GM23338 (cell line): Measurements from ENCODE around the gene PEA15.

Experiments used
- CREB1 ChIP-seq: fragments of 250-450 bp; sonication (Bioruptor Pico); IDR thresholded peaks from 2 replicates; pipeline ENCODE4 v1.5.0; 2020; ENCODE audit warnings: low read depth, mild to moderate bottlenecking, moderate library complexity
- CTCF ChIP-seq, 2 experiments: fragments of 200-600 bp in 1 of 2; sonication (generic) in 1 of 2; conservative IDR thresholded peaks; 2 replicates each; pipeline versions ENCODE4 v1.5.1 to v1.6.1; 2016 to 2017; ENCODE audit warnings: antibody characterized with exemption in 2 of 2, low read depth in 2 of 2, mild to moderate bottlenecking in 2 of 2, moderate library complexity in 1 of 2
- ETS1 ChIP-seq: IDR thresholded peaks from 2 replicates; pipeline ENCODE4 v1.6.1; 2016; ENCODE audit warnings: antibody characterized with exemption
- EZH2 ChIP-seq: fragments of 200-600 bp; sonication (generic); IDR thresholded peaks from one replicate; pipeline ENCODE4 v1.8.0; 2017; ENCODE audit warnings: antibody characterized with exemption, mild to moderate bottlenecking, low read depth; ENCODE audit not compliant: unreplicated experiment
- EZH2phosphoT487 ChIP-seq: fragments of 200-600 bp; sonication (generic); IDR thresholded peaks from one replicate; pipeline ENCODE4 v1.8.1; 2018; ENCODE audit warnings: antibody characterized with exemption; ENCODE audit not compliant: unreplicated experiment
- JUNB ChIP-seq: IDR thresholded peaks from one replicate; pipeline ENCODE4 v1.6.1; 2016; ENCODE audit warnings: antibody characterized with exemption; ENCODE audit not compliant: unreplicated experiment
- POLR2AphosphoS5 ChIP-seq: IDR thresholded peaks from 2 replicates; pipeline ENCODE4 v1.6.1; 2016; ENCODE audit warnings: antibody characterized with exemption, low read depth
- REST ChIP-seq: IDR thresholded peaks from one replicate; pipeline ENCODE4 v1.6.1; 2018; ENCODE audit warnings: antibody characterized with exemption; ENCODE audit not compliant: unreplicated experiment
- ZNF462 ChIP-seq: fragments of 250-450 bp; sonication (Bioruptor Pico); IDR thresholded peaks from 2 replicates; pipeline ENCODE4 v1.5.0; 2020; ENCODE audit warnings: mild to moderate bottlenecking, moderate library complexity

- no peak for TF ChIP-seq POLR2AphosphoS5
- TF ChIP-seq CTCF (conservative IDR thresholded peaks at IDR 0.05; ENCODE audit: low read depth in 2 of 2): no peak
- TF ChIP-seq EZH2: no peak
- TF ChIP-seq ETS1: no peak
- no peak for TF ChIP-seq CREB1 (CRISPR knock-in tag)
- TF ChIP-seq ZNF462 (CRISPR knock-in tag): no peak
- no peak for TF ChIP-seq REST
- TF ChIP-seq EZH2phosphoT487: no peak
- no peak for TF ChIP-seq JUNB
Measured at GRCh38 chr1:160192234-160192633, 12.9 kb upstream of the PEA15 start.
